Upper lobe of left lung (tissue), 6 donors: ENCODE data around the gene BPIFB4. TPM values are rescaled to one million over a fixed set of nuclear protein-coding genes. Genes with fewer than 3 reads are reported as not detected.
A peak's percentile ranks its signal among the peaks of the same experiment; 100 is the strongest.

Experiments
- ATAC-seq, 2 donors: fragments of 200-7000 bp; cut with Tn5 transposase; one replicate each; pipeline ENCODE4 v1.9.1; 2022; ENCODE audit warnings: mild to moderate bottlenecking in 2 of 2, moderate library complexity in 2 of 2; ENCODE audit not compliant: low FRiP score in 2 of 2
- DNase-seq, 2 donors: peaks; one replicate each; pipeline ENCODE4 v3.0.0-alpha.2; 2019 to 2020
- H3K27ac ChIP-seq, 4 donors: fragments of 200-600 bp; sonication (generic); one replicate each; pipeline ENCODE4 v1.5.1; 2016 to 2019
- H3K27me3 ChIP-seq, 4 donors: fragments of 200-600 bp; sonication (generic); one replicate each; pipeline ENCODE4 v1.5.1; 2017 to 2019
- H3K36me3 ChIP-seq, 4 donors: fragments of 200-600 bp; sonication (generic); one replicate each; pipeline ENCODE4 v1.5.1; 2016 to 2019
- H3K4me1 ChIP-seq, 4 donors: fragments of 200-600 bp; sonication (generic); one replicate each; pipeline ENCODE4 v1.5.1; 2018 to 2019
- H3K4me3 ChIP-seq, 4 donors: fragments of 200-600 bp; sonication (generic); one replicate each; pipeline ENCODE4 v1.5.1; 2017 to 2019; ENCODE audit warnings: mild to moderate bottlenecking in 2 of 4, moderate library complexity in 1 of 4
- H3K9me3 ChIP-seq, 4 donors: fragments of 200-600 bp; sonication (generic); one replicate each; pipeline ENCODE4 v1.5.1; 2018 to 2019
- CTCF ChIP-seq, 6 experiments: fragments of 450-650 bp in 4 of 6; fragments of 200-600 bp in 2 of 6; sonication (generic) in 2 of 6; IDR thresholded peaks; one replicate each; pipeline ENCODE4 v1.5.1; 2016 to 2019; ENCODE audit warnings: antibody characterized with exemption in 6 of 6
- EP300 ChIP-seq, 4 donors: sonication (generic); formaldehyde crosslinking; IDR thresholded peaks; one replicate each; pipeline ENCODE4 v1.5.1; 2017; ENCODE audit warnings: antibody characterized with exemption in 4 of 4, control low read depth in 2 of 4
- POLR2A ChIP-seq, 4 donors: fragments of 450-650 bp; IDR thresholded peaks; one replicate each; pipeline ENCODE4 v1.5.1; 2016 to 2017; ENCODE audit warnings: antibody characterized with exemption in 4 of 4, mild to moderate bottlenecking in 2 of 4
- POLR2AphosphoS5 ChIP-seq, 2 donors: sonication (generic); formaldehyde crosslinking; IDR thresholded peaks; one replicate each; pipeline ENCODE4 v1.5.1; 2017; ENCODE audit warnings: antibody characterized with exemption in 2 of 2
- WGBS, 2 donors: methylation state at CpG; one replicate each; pipeline ENCODE4 v1.1.5; 2017 to 2018; 5-methylcytosine and 5-hydroxymethylcytosine counted together
- total RNA-seq, 6 donors: library from RNA; depleted of rRNA in 4 of 6; stranded (reverse); fragments of >200 nt in 4 of 6; gene quantifications; one replicate each; pipeline versions ENCODE4 v1.1.0 to v1.2.1, GENCODE V29; 2016 to 2021
- donor health status: DM: no; HTN: no; CAD: no; lungs with moderate emphysema.
- donor health status: DM: no; HTN: yes; CAD: no; lungs with severe emphysema.

The BPIFB4 gene
- total RNA-seq, 6 donors from 2014 or later, result not detected

- H3K4me1 ChIP-seq, result no peaks in the 10 kb centered on the region
- DNase-seq (no peak), ATAC-seq (no peak)
- no peak overlapping the region for H3K27ac ChIP-seq
- H3K27me3 ChIP-seq, result no peaks in the 10 kb centered on the region
- no peaks in the 10 kb centered on the region for H3K9me3 ChIP-seq
- TF ChIP-seq POLR2A (IDR thresholded peaks at IDR 0.05) (no peak), CTCF (IDR thresholded peaks at IDR 0.05) (no peak), EP300 (IDR thresholded peaks at IDR 0.05) (no peak), POLR2AphosphoS5 (IDR thresholded peaks at IDR 0.05) (no peak)
- 72 to 80% methylated on average over 4 to 7 of the region's 7 CpGs for WGBS, 2 donors
- H3K4me3 ChIP-seq, result no peak overlapping the region
- no peaks in the 10 kb centered on the region for H3K36me3 ChIP-seq
Observed at GRCh38 chr20:33059136-33059535, 20.3 kb upstream of the BPIFB4 start.

- DNase-seq (peak in 1 of 2 donors; percentile 78), ATAC-seq (no peak)
- H3K27ac ChIP-seq, result no peak overlapping the region
- no peaks in the 10 kb centered on the region for H3K27me3 ChIP-seq
- H3K4me3 ChIP-seq, result no peak overlapping the region
- no peaks in the 10 kb centered on the region for H3K9me3 ChIP-seq
- H3K4me1 ChIP-seq, result no peaks in the 10 kb centered on the region
- H3K36me3 ChIP-seq, result no peaks in the 10 kb centered on the region
- WGBS, 2 donors, result 96 to 97% methylated on average over 13 to 17 of the region's 22 CpGs
- TF ChIP-seq POLR2A (IDR thresholded peaks at IDR 0.05) (no peak), CTCF (IDR thresholded peaks at IDR 0.05) (no peak), EP300 (IDR thresholded peaks at IDR 0.05) (no peak), POLR2AphosphoS5 (IDR thresholded peaks at IDR 0.05) (no peak)
Observed at GRCh38 chr20:33059741-33060390, 19.6 kb upstream of the BPIFB4 start.

GRCh38 chr20:33061658-33062028 is 17.8 kb upstream of the BPIFB4 start:
- no peaks in the 10 kb centered on the region for H3K4me1 ChIP-seq
- no peaks in the 10 kb centered on the region for H3K27me3 ChIP-seq
- TF ChIP-seq CTCF (IDR thresholded peaks at IDR 0.05), result no peak
- TF ChIP-seq POLR2AphosphoS5 (IDR thresholded peaks at IDR 0.05), result no peak
- TF ChIP-seq POLR2A (IDR thresholded peaks at IDR 0.05), result no peak
- TF ChIP-seq EP300 (IDR thresholded peaks at IDR 0.05), result no peak
- DNase-seq, result no peak
- WGBS, 2 donors, result 72 to 87% methylated on average over 6 to 14 of the region's 14 CpGs
- H3K27ac ChIP-seq, result no peak overlapping the region
- no peaks in the 10 kb centered on the region for H3K36me3 ChIP-seq
- H3K4me3 ChIP-seq, result no peak overlapping the region
- H3K9me3 ChIP-seq, result no peaks in the 10 kb centered on the region
- ATAC-seq, result no peak

GRCh38 chr20:33062105-33062824 is 17.2 kb upstream of the BPIFB4 start:
- Histone ChIP-seq H3K9me3 (no peaks in the 10 kb centered on the region), H3K36me3 (no peaks in the 10 kb centered on the region), H3K27ac (no peak overlapping the region), H3K27me3 (no peaks in the 10 kb centered on the region), H3K4me3 (no peak overlapping the region), H3K4me1 (no peaks in the 10 kb centered on the region)
- DNase-seq (no peak), ATAC-seq (no peak)
- 62 to 66% methylated on average over 9 of the region's 9 CpGs for WGBS, 2 donors
- no peak for TF ChIP-seq POLR2AphosphoS5 (IDR thresholded peaks at IDR 0.05)
- TF ChIP-seq POLR2A (IDR thresholded peaks at IDR 0.05), result no peak
- no peak for TF ChIP-seq EP300 (IDR thresholded peaks at IDR 0.05)
- no peak for TF ChIP-seq CTCF (IDR thresholded peaks at IDR 0.05)

GRCh38 chr20:33062825-33063149 is 16.7 kb upstream of the BPIFB4 start:
- H3K4me1 ChIP-seq, result no peaks in the 10 kb centered on the region
- no peak for DNase-seq

More at GRCh38 chr20:33062825-33063149, 16.7 kb upstream of the BPIFB4 start:
- Histone ChIP-seq H3K27ac (no peak overlapping the region), H3K4me3 (no peak overlapping the region), H3K36me3 (no peaks in the 10 kb centered on the region), H3K27me3 (no peaks in the 10 kb centered on the region), H3K9me3 (no peaks in the 10 kb centered on the region)
- no peak for TF ChIP-seq EP300 (IDR thresholded peaks at IDR 0.05)
- no peak for TF ChIP-seq POLR2AphosphoS5 (IDR thresholded peaks at IDR 0.05)
- TF ChIP-seq POLR2A (IDR thresholded peaks at IDR 0.05), result no peak
- no peak for TF ChIP-seq CTCF (IDR thresholded peaks at IDR 0.05)
- no peak for ATAC-seq
- 69 to 82% methylated on average over 1 of the region's 1 CpG for WGBS, 2 donors
